ENCODE measurements around the gene PILRA.
A peak's percentile ranks its signal among the peaks of the same experiment; 100 is the strongest.

PILRA gene

GRCh38 chr7:100427762-100428198, 54.5 kb downstream of the PILRA start:
- H4K8ac ChIP-seq (ENCODE audit: low read depth, low read length), result peak overlapping the region; percentile 95
- H3K27ac ChIP-seq (ENCODE audit: low read depth, low read length), result no peak overlapping the region
- no peak overlapping the region for H3K23ac ChIP-seq (ENCODE audit: low read length)
- H4K12ac ChIP-seq (ENCODE audit: low read depth, low read length), result peak overlapping the region; percentile 78
- H3K14ac ChIP-seq (ENCODE audit: low read length), result peak overlapping the region; percentile 52
- peaks cover 15% of the 10 kb centered on the region in 2 experiments for H3K4me1 ChIP-seq (ENCODE audit: control insufficient read depth in 1 of 2, insufficient read depth in 2 of 2, low read length in 2 of 2)
- H3K4me3 ChIP-seq (ENCODE audit: low read depth, low read length), result peak overlapping the region; percentile 10
- peak overlapping the region; percentile 71 for H4K91ac ChIP-seq (ENCODE audit: low read depth, low read length)
- no peak overlapping the region for H2AK5ac ChIP-seq (ENCODE audit: low read length)
- H3K4me2 ChIP-seq (ENCODE audit: low read length), result peak overlapping the region; percentile 97
- H3K27me3 ChIP-seq (ENCODE audit: insufficient read depth, low read length), result no peaks in the 10 kb centered on the region
- DNase-seq, result no peak
- H3K18ac ChIP-seq (ENCODE audit: low read length), result peak overlapping the region; percentile 35
- H3K79me1 ChIP-seq (ENCODE audit: low read length), result peaks cover 19% of the 10 kb centered on the region
- H2BK12ac ChIP-seq (ENCODE audit: low read length), result peak overlapping the region; percentile 24
- peaks cover 13 to 15% of the 10 kb centered on the region in 2 experiments for H3K36me3 ChIP-seq (ENCODE audit: control insufficient read depth in 1 of 2, insufficient read depth in 2 of 2, low read length in 2 of 2)
- WGBS (ENCODE audit: extremely low coverage, insufficient coverage, insufficient read length), result no CpG with 5 or more reads among the region's 16 CpGs
- peaks cover 13% of the 10 kb centered on the region for H3K79me2 ChIP-seq (ENCODE audit: control insufficient read depth, insufficient read depth, low read length, poor library complexity)
- H2BK5ac ChIP-seq (ENCODE audit: low read depth, low read length, poor library complexity), result no peak overlapping the region
- H2AFZ ChIP-seq (ENCODE audit: insufficient read depth, low read length, poor library complexity), result peak overlapping the region; percentile 48
- no peak overlapping the region for H2BK120ac ChIP-seq (ENCODE audit: insufficient read depth, low read length, poor library complexity)
- H3K4ac ChIP-seq (ENCODE audit: low read depth, low read length), result no peak overlapping the region
- no peak overlapping the region for H3K9ac ChIP-seq (ENCODE audit: low read length)
- peaks cover 2% of the 10 kb centered on the region for H3K9me3 ChIP-seq (ENCODE audit: insufficient read depth, low read depth, low read length)

GRCh38 chr7:100428199-100428966, 55.1 kb downstream of the PILRA start, which contains the start of gene ZCWPW1:
ZCWPW1 (minus strand) TSS chr7:100428703; CDS start chr7:100420649, 8,054 bp downstream.
- no peaks in the 10 kb centered on the region for H3K27me3 ChIP-seq (ENCODE audit: insufficient read depth, low read length)
- peaks cover 19 to 21% of the 10 kb centered on the region in 2 experiments for H3K36me3 ChIP-seq (ENCODE audit: control insufficient read depth in 1 of 2, insufficient read depth in 2 of 2, low read length in 2 of 2)
- H3K18ac ChIP-seq (ENCODE audit: low read length), result peak within 1 kb of the TSS; percentile 95
- peak; percentile 95 to 100 for DNase-seq
- peak within 1 kb of the TSS; percentile 48 for H2AFZ ChIP-seq (ENCODE audit: insufficient read depth, low read length, poor library complexity)
- H3K23ac ChIP-seq (ENCODE audit: low read length), result no peak within 1 kb of the TSS
- peak within 1 kb of the TSS; percentile 89 for H3K4ac ChIP-seq (ENCODE audit: low read depth, low read length)
- H4K12ac ChIP-seq (ENCODE audit: low read depth, low read length), result peak within 1 kb of the TSS; percentile 88
- H3K14ac ChIP-seq (ENCODE audit: low read length), result peak within 1 kb of the TSS; percentile 91
- peak within 1 kb of the TSS; percentile 83 for H2BK120ac ChIP-seq (ENCODE audit: insufficient read depth, low read length, poor library complexity)
- H4K91ac ChIP-seq (ENCODE audit: low read depth, low read length), result peak within 1 kb of the TSS; percentile 96
- no CpG with 5 or more reads among the region's 66 CpGs for WGBS (ENCODE audit: extremely low coverage, insufficient coverage, insufficient read length)
- peaks cover 15 to 16% of the 10 kb centered on the region in 2 experiments for H3K4me1 ChIP-seq (ENCODE audit: control insufficient read depth in 1 of 2, insufficient read depth in 2 of 2, low read length in 2 of 2)
- peak within 1 kb of the TSS; percentile 95 for H2BK5ac ChIP-seq (ENCODE audit: low read depth, low read length, poor library complexity)
- peak within 1 kb of the TSS; percentile 97 for H3K4me2 ChIP-seq (ENCODE audit: low read length)
- H2AK5ac ChIP-seq (ENCODE audit: low read length), result peak within 1 kb of the TSS; percentile 38
- H3K27ac ChIP-seq (ENCODE audit: low read depth, low read length), result peak within 1 kb of the TSS; percentile 99
- peak within 1 kb of the TSS; percentile 95 for H4K8ac ChIP-seq (ENCODE audit: low read depth, low read length)
- H3K9ac ChIP-seq (ENCODE audit: low read length), result peak within 1 kb of the TSS; percentile 95
- H3K79me2 ChIP-seq (ENCODE audit: control insufficient read depth, insufficient read depth, low read length, poor library complexity), result peaks cover 13% of the 10 kb centered on the region
- H3K79me1 ChIP-seq (ENCODE audit: low read length), result peaks cover 19% of the 10 kb centered on the region
- peak within 1 kb of the TSS; percentile 87 for H3K4me3 ChIP-seq (ENCODE audit: low read depth, low read length)
- H3K9me3 ChIP-seq (ENCODE audit: insufficient read depth, low read depth, low read length), result peaks cover 2% of the 10 kb centered on the region
- peak within 1 kb of the TSS; percentile 24 for H2BK12ac ChIP-seq (ENCODE audit: low read length)

GRCh38 chr7:100428967-100429636, 55.8 kb downstream of the PILRA start:
- DNase-seq, result peak; percentile 100
- Histone ChIP-seq H3K14ac (ENCODE audit: low read length) (peak overlapping the region; percentile 91), H3K79me2 (ENCODE audit: control insufficient read depth, insufficient read depth, low read length, poor library complexity) (peaks cover 13% of the 10 kb centered on the region), H3K4me3 (ENCODE audit: low read depth, low read length) (peak overlapping the region; percentile 87), H3K36me3 (ENCODE audit: control insufficient read depth in 1 of 2, insufficient read depth in 2 of 2, low read length in 2 of 2) (peaks cover 26 to 28% of the 10 kb centered on the region in 2 experiments), H3K79me1 (ENCODE audit: low read length) (peaks cover 19% of the 10 kb centered on the region), H4K12ac (ENCODE audit: low read depth, low read length) (peak overlapping the region; percentile 88), H2BK12ac (ENCODE audit: low read length) (no peak overlapping the region), H3K27ac (ENCODE audit: low read depth, low read length) (peak overlapping the region; percentile 99), H2AFZ (ENCODE audit: insufficient read depth, low read length, poor library complexity) (no peak overlapping the region), H2AK5ac (ENCODE audit: low read length) (peak overlapping the region; percentile 38), H2BK5ac (ENCODE audit: low read depth, low read length, poor library complexity) (peak overlapping the region; percentile 92), H3K4ac (ENCODE audit: low read depth, low read length) (peak overlapping the region; percentile 89), H3K9me3 (ENCODE audit: insufficient read depth, low read depth, low read length) (peaks cover 2% of the 10 kb centered on the region), H3K27me3 (ENCODE audit: insufficient read depth, low read length) (no peaks in the 10 kb centered on the region), H4K8ac (ENCODE audit: low read depth, low read length) (peak overlapping the region; percentile 89), H2BK120ac (ENCODE audit: insufficient read depth, low read length, poor library complexity) (peak overlapping the region; percentile 83), H4K91ac (ENCODE audit: low read depth, low read length) (peak overlapping the region; percentile 96), H3K4me2 (ENCODE audit: low read length) (peak overlapping the region; percentile 97), H3K18ac (ENCODE audit: low read length) (peak overlapping the region; percentile 95), H3K9ac (ENCODE audit: low read length) (peak overlapping the region; percentile 95), H3K23ac (ENCODE audit: low read length) (no peak overlapping the region), H3K4me1 (ENCODE audit: control insufficient read depth in 1 of 2, insufficient read depth in 2 of 2, low read length in 2 of 2) (peaks cover 15 to 16% of the 10 kb centered on the region in 2 experiments)
- no CpG with 5 or more reads among the region's 40 CpGs for WGBS (ENCODE audit: extremely low coverage, insufficient coverage, insufficient read length)

All from trophoblast cell (in vitro differentiated cells and primary cell).